Endothelial cell of umbilical vein (primary cell): ENCODE measurements around the gene ALDOA.

Source experiments
- EZH2 ChIP-seq: IDR thresholded peaks from 2 replicates; pipeline ENCODE4 v1.6.1; 2012; ENCODE audit warnings: borderline replicate concordance, low read depth, mild to moderate bottlenecking, moderate library complexity, low read length, inconsistent platforms; ENCODE audit not compliant: severe bottlenecking
- FOS ChIP-seq: IDR thresholded peaks from 2 replicates; pipeline ENCODE4 v1.6.1; 2011; ENCODE audit warnings: mild to moderate bottlenecking, low read length, moderate library complexity, borderline replicate concordance; ENCODE audit not compliant: insufficient read depth
- GATA2 ChIP-seq: IDR thresholded peaks from 2 replicates; pipeline ENCODE4 v1.7.0; 2011; ENCODE audit warnings: low read depth, mild to moderate bottlenecking, moderate library complexity, mixed read lengths, low read length; ENCODE audit not compliant: insufficient read length, insufficient read depth
- JUN ChIP-seq: IDR thresholded peaks from 2 replicates; pipeline ENCODE4 v1.6.1; 2011; ENCODE audit warnings: borderline replicate concordance, low read depth; ENCODE audit not compliant: insufficient read length, insufficient read depth
- MYC ChIP-seq: IDR thresholded peaks from one replicate; pipeline ENCODE4 v1.6.1; 2011; ENCODE audit warnings: mild to moderate bottlenecking, low read depth, low read length
- POLR2A ChIP-seq: IDR thresholded peaks from 2 replicates; pipeline ENCODE4 v1.6.1; 2012; ENCODE audit warnings: low read depth, mild to moderate bottlenecking, control low read depth, low read length
- POLR2AphosphoS5 ChIP-seq: IDR thresholded peaks from 2 replicates; pipeline ENCODE4 v1.6.1; 2012; ENCODE audit warnings: low read depth, mild to moderate bottlenecking, control low read depth, low read length, moderate library complexity; ENCODE audit not compliant: insufficient read depth
- TF ChIP-seq, protein P1 (sequence below), 2 donors: IDR thresholded peaks; 1 replicate in 1 of 2; 2 replicates in 1 of 2; pipeline ENCODE4 v1.5.1; 2011; ENCODE audit warnings: low read length in 2 of 2, mild to moderate bottlenecking in 2 of 2, moderate library complexity in 2 of 2, control low read depth in 1 of 2, inconsistent platforms in 1 of 2, low read depth in 1 of 2; ENCODE audit not compliant: insufficient read depth in 1 of 2; ENCODE audit errors: extremely low read depth in 1 of 2
- TF ChIP-seq, protein P2 (sequence below): IDR thresholded peaks from 2 replicates; pipeline ENCODE4 v1.6.1; 2011; ENCODE audit not compliant: insufficient read depth, insufficient read length

DNA sequence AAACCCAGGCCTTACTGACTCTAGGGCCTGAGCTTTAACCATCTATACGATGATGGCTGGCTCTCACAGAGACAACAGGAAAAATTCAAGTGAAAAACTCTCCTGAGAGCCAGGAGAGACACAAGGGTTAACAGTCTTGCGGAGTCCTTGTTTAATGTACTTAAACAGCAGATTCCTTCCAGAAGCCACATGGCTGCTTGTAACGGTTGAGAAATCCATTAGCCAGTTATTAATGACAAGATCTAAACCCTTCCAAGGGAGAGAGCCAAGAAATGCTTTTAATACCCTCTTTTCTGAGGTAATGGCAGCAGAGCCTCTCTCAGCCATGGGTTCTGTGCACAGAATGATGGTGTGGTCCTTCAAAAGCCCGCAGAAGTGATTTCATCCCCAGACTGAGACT lies 5.2 kb upstream of the ALDOA start:
- TF ChIP-seq, protein P1, sequence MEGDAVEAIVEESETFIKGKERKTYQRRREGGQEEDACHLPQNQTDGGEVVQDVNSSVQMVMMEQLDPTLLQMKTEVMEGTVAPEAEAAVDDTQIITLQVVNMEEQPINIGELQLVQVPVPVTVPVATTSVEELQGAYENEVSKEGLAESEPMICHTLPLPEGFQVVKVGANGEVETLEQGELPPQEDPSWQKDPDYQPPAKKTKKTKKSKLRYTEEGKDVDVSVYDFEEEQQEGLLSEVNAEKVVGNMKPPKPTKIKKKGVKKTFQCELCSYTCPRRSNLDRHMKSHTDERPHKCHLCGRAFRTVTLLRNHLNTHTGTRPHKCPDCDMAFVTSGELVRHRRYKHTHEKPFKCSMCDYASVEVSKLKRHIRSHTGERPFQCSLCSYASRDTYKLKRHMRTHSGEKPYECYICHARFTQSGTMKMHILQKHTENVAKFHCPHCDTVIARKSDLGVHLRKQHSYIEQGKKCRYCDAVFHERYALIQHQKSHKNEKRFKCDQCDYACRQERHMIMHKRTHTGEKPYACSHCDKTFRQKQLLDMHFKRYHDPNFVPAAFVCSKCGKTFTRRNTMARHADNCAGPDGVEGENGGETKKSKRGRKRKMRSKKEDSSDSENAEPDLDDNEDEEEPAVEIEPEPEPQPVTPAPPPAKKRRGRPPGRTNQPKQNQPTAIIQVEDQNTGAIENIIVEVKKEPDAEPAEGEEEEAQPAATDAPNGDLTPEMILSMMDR (IDR thresholded peaks at IDR 0.05; ENCODE audit: extremely low read depth in 1 of 2, insufficient read depth in 1 of 2, low read depth in 1 of 2, low read length in 2 of 2): no peak
- TF ChIP-seq POLR2AphosphoS5 (no peak), POLR2A (no peak), EZH2 (no peak), FOS (no peak), MYC (no peak), JUN (no peak), GATA2 (no peak)
- TF ChIP-seq, protein P2, sequence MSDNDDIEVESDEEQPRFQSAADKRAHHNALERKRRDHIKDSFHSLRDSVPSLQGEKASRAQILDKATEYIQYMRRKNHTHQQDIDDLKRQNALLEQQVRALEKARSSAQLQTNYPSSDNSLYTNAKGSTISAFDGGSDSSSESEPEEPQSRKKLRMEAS: no peak
